Endothelial cell of umbilical vein (primary cell): ENCODE data around the gene MINDY4. TPM values are rescaled to one million over a fixed set of nuclear protein-coding genes. Genes with fewer than 3 reads are reported as not detected.

ENCODE experiments used
- BruUV-seq: library from RNA; stranded (reverse); fragments of 400-500 nt; replicated peaks from 2 replicates; lab custom pipeline; 2021; lab: Mats Ljungman, UMichigan
- CTCF ChIA-PET: fragments of 300-600, 350-600 bp; sonication (Branson Sonifier 250); formaldehyde crosslinking; loops from one replicate; lab custom pipeline; 2021; ENCODE audit warnings: antibody characterized with exemption, inconsistent platforms; lab: Charles Lee
- POLR2A ChIA-PET: fragments of 300-600, 350-600 bp; sonication (Branson Sonifier 250); formaldehyde crosslinking; loops from one replicate; lab custom pipeline; 2021; ENCODE audit warnings: antibody characterized with exemption, inconsistent platforms; lab: Charles Lee
- DNase-seq: peaks from one replicate; pipeline ENCODE4 v3.0.0-alpha.2; 2011; ENCODE audit warnings: low read depth, low spot score
- FAIRE-seq: peaks from 2 replicates; lab custom pipeline; 2011; peaks lifted over from hg19 to GRCh38; lab: Jason Lieb, UNC
- H2AFZ ChIP-seq: 2 replicates; pipeline ENCODE4 v1.6.0; 2012; ENCODE audit warnings: low read depth, low read length, control low read depth, inconsistent platforms
- H3K27ac ChIP-seq: 2 replicates; pipeline ENCODE4 v1.5.1; 2011; ENCODE audit warnings: low read depth, mild to moderate bottlenecking, control low read depth, low read length, moderate library complexity; ENCODE audit not compliant: insufficient read depth
- H3K27me3 ChIP-seq, 2 experiments: 2 replicates each; pipeline versions ENCODE4 v1.6.0 to v1.6.1; 2011; ENCODE audit warnings: low read length in 2 of 2, mixed read lengths in 1 of 2; ENCODE audit not compliant: control insufficient read depth in 2 of 2, insufficient read depth in 2 of 2
- H3K36me3 ChIP-seq, 2 experiments: 2 replicates in 1 of 2; 3 replicates in 1 of 2; pipeline ENCODE4 v1.5.1; 2011; ENCODE audit warnings: low read length in 2 of 2, mild to moderate bottlenecking in 1 of 2, moderate library complexity in 1 of 2; ENCODE audit not compliant: control insufficient read depth in 2 of 2, insufficient read depth in 2 of 2; ENCODE audit errors: extremely low read depth in 1 of 2
- H3K4me1 ChIP-seq: 3 replicates; pipeline ENCODE4 v1.5.1; 2011; ENCODE audit warnings: mild to moderate bottlenecking, low read length; ENCODE audit not compliant: control insufficient read depth, insufficient read depth; ENCODE audit errors: extremely low read depth
- H3K4me2 ChIP-seq: 2 replicates; pipeline ENCODE4 v1.6.1; 2011; ENCODE audit warnings: low read length, control low read depth, mixed read lengths; ENCODE audit not compliant: insufficient read depth
- H3K4me3 ChIP-seq, 3 experiments: fragments of 200-600 bp in 1 of 3; sonication (generic), shearing (Covaris generic) in 1 of 3; replicated peaks in 1 of 3; 2 replicates each; pipeline ENCODE4 v1.5.1; 2011 to 2016; ENCODE audit warnings: control low read depth in 3 of 3, low read length in 3 of 3, mild to moderate bottlenecking in 2 of 3, inconsistent platforms in 1 of 3, low read depth in 1 of 3, moderate library complexity in 1 of 3; ENCODE audit not compliant: insufficient read depth in 1 of 3
- H3K79me2 ChIP-seq: 2 replicates; pipeline ENCODE4 v1.6.0; 2012; ENCODE audit warnings: low read length, inconsistent platforms; ENCODE audit not compliant: control insufficient read depth, insufficient read depth
- H3K9ac ChIP-seq: replicated peaks from 2 replicates; pipeline ENCODE3; 2011; ENCODE audit warnings: low read length, control low read depth; ENCODE audit not compliant: insufficient read depth; ENCODE audit errors: extremely low read depth
- H3K9me1 ChIP-seq: replicated peaks from 3 replicates; pipeline ENCODE4 v1.6.0; 2011; ENCODE audit warnings: mild to moderate bottlenecking, low read length; ENCODE audit not compliant: control insufficient read depth, insufficient read depth; ENCODE audit errors: extremely low read depth
- H3K9me3 ChIP-seq: replicated peaks from 2 replicates; pipeline ENCODE4 v1.5.1; 2012; ENCODE audit warnings: low read length, inconsistent platforms; ENCODE audit not compliant: control insufficient read depth, insufficient read depth
- H4K20me1 ChIP-seq: replicated peaks from 2 replicates; pipeline ENCODE3; 2011; ENCODE audit warnings: mild to moderate bottlenecking, low read length; ENCODE audit not compliant: control insufficient read depth, insufficient read depth; ENCODE audit errors: extremely low read depth
- FOS ChIP-seq: IDR thresholded peaks from 2 replicates; pipeline ENCODE4 v1.6.1; 2011; ENCODE audit warnings: mild to moderate bottlenecking, low read length, moderate library complexity, borderline replicate concordance; ENCODE audit not compliant: insufficient read depth
- GATA2 ChIP-seq: IDR thresholded peaks from 2 replicates; pipeline ENCODE4 v1.7.0; 2011; ENCODE audit warnings: low read depth, mild to moderate bottlenecking, moderate library complexity, mixed read lengths, low read length; ENCODE audit not compliant: insufficient read length, insufficient read depth
- MYC ChIP-seq: IDR thresholded peaks from one replicate; pipeline ENCODE4 v1.6.1; 2011; ENCODE audit warnings: mild to moderate bottlenecking, low read depth, low read length
- dilution Hi-C: fragments of 300-500 bp; cut with MboI; formaldehyde crosslinking; loops from one replicate; pipeline ENCODE4 v1.15.0; 2019; ENCODE audit warnings: low sequenced_read_pairs; ENCODE audit not compliant: extremely low pct_ligation_motif_present
- intact Hi-C: fragments of 100-400 bp; cut with micrococcal nuclease; formaldehyde crosslinking; loops from one replicate; pipeline ENCODE4 v1.10.0; 2022
- polyA plus RNA-seq, 4 experiments: library from polyadenylated mRNA; depleted of rRNA in 3 of 4; stranded (reverse) in 3 of 4; unstranded in 1 of 4; fragments of >200 nt; gene quantifications; 2 replicates each; pipeline versions ENCODE4 v1.2.1 to v1.2.3, GENCODE V29; 2011 to 2012; ENCODE audit warnings: missing spikeins in 1 of 4
- total RNA-seq: library from RNA; stranded (reverse); gene quantifications from 2 replicates; pipeline ENCODE4 v1.2.3, GENCODE V29; 2021
- TF ChIP-seq, protein P1 (sequence below): IDR thresholded peaks from 2 replicates; pipeline ENCODE4 v1.6.1; 2011; ENCODE audit not compliant: insufficient read depth, insufficient read length
- TF ChIP-seq, protein P2 (sequence below), 2 donors: IDR thresholded peaks; 1 replicate in 1 of 2; 2 replicates in 1 of 2; pipeline ENCODE4 v1.5.1; 2011; ENCODE audit warnings: low read length in 2 of 2, mild to moderate bottlenecking in 2 of 2, moderate library complexity in 2 of 2, control low read depth in 1 of 2, inconsistent platforms in 1 of 2, low read depth in 1 of 2; ENCODE audit not compliant: insufficient read depth in 1 of 2; ENCODE audit errors: extremely low read depth in 1 of 2

The MINDY4 gene
- total and polyA plus RNA-seq, 2 donors (not counting 3 experiments of a cell fraction or from before 2014, with no cell fraction given), result 2.2 to 4.7 TPM

DNA sequence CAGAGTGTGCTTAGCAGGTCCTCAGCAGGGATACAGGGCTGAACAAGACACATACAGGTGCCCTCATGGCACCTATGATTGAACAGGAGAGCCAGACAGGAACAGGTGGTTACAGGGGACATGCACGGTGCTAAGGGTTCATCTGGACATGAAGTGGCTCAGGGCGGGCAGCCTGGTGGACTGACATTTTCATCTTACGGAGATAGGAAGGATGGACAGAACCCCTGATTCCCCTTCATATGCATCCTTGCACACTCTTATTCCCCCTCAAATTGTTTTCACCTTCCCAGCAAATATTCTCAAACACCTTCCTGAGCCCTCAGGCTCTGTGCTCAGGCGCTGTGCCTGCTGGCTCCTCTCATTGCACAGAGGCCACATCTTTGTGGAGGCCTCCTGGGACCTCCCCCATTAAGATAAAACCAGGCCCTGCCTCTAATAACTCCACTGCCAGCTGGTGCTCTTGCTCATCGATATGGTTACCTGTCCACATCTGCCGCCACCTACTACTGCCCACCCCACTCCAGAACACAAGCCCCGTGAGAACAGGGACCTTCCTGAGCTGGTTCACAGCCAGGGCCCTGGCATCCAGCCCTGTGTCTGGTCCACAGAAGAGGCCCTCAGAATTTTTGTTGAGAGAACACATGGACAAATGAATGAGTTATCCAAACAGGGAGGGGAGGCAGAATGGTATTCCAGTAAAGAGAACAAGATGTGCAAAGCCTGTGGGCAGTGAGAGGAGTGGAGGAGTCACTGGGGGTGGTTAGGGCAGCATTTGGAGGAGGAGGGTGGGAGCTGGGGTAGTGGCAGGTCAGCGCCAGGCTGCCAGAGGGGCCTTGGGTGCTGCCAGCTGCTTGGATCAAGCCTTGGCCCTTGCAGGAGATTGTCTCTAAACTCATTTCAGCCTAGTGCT is 71.6 kb downstream of the MINDY4 start:
- Histone ChIP-seq H3K36me3 (no peaks in the 10 kb centered on the region), H3K4me1 (peaks cover 13% of the 10 kb centered on the region), H3K9me1 (no peaks in the 10 kb centered on the region), H3K79me2 (no peaks in the 10 kb centered on the region), H4K20me1 (no peaks in the 10 kb centered on the region), H3K9me3 (no peaks in the 10 kb centered on the region), H3K4me3 (no peak overlapping the region), H3K4me2 (no peak overlapping the region), H3K9ac (no peak overlapping the region), H3K27ac (no peak overlapping the region), H2AFZ (no peak overlapping the region), H3K27me3 (no peaks in the 10 kb centered on the region)
- no TSS peak for BruUV-seq
- intact Hi-C loops (no loop called here), dilution Hi-C loops (no loop called here)
- CTCF ChIA-PET, result no interaction called here
- POLR2A ChIA-PET, result no interaction called here
- no peak for DNase-seq
- TF ChIP-seq, protein P1, sequence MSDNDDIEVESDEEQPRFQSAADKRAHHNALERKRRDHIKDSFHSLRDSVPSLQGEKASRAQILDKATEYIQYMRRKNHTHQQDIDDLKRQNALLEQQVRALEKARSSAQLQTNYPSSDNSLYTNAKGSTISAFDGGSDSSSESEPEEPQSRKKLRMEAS, result no peak
- TF ChIP-seq, protein P2, sequence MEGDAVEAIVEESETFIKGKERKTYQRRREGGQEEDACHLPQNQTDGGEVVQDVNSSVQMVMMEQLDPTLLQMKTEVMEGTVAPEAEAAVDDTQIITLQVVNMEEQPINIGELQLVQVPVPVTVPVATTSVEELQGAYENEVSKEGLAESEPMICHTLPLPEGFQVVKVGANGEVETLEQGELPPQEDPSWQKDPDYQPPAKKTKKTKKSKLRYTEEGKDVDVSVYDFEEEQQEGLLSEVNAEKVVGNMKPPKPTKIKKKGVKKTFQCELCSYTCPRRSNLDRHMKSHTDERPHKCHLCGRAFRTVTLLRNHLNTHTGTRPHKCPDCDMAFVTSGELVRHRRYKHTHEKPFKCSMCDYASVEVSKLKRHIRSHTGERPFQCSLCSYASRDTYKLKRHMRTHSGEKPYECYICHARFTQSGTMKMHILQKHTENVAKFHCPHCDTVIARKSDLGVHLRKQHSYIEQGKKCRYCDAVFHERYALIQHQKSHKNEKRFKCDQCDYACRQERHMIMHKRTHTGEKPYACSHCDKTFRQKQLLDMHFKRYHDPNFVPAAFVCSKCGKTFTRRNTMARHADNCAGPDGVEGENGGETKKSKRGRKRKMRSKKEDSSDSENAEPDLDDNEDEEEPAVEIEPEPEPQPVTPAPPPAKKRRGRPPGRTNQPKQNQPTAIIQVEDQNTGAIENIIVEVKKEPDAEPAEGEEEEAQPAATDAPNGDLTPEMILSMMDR (IDR thresholded peaks at IDR 0.05; ENCODE audit: extremely low read depth in 1 of 2, insufficient read depth in 1 of 2, low read depth in 1 of 2, low read length in 2 of 2), result no peak
- TF ChIP-seq MYC (no peak), FOS (no peak), GATA2 (no peak)
- FAIRE-seq, result no peak
